ENCODE measurements around the gene HAUS1. TPM values are rescaled to one million over a fixed set of nuclear protein-coding genes. Genes with fewer than 3 reads are reported as not detected.

The HAUS1 gene
- polyA plus RNA-seq, 1 donor from 2014 or later = 118 TPM

- no peak overlapping the region for H3K27ac ChIP-seq (ENCODE audit: low read length)
- no peak overlapping the region for H2AFZ ChIP-seq (ENCODE audit: low read depth, low read length)
- no peak overlapping the region for H3K9ac ChIP-seq (ENCODE audit: low read length)
- H3K36me3 ChIP-seq (ENCODE audit: insufficient read depth, low read length) = no peaks in the 10 kb centered on the region
- no peaks in the 10 kb centered on the region for H3K79me2 ChIP-seq (replicated peaks; ENCODE audit: insufficient read depth, low read length)
- H3F3A ChIP-seq (ENCODE audit: insufficient read depth, low read length, poor library complexity, severe bottlenecking) = no peaks in the 10 kb centered on the region
- TF ChIP-seq REST (IDR thresholded peaks at IDR 0.05; ENCODE audit: borderline replicate concordance) = no peak
- H4K20me1 ChIP-seq (ENCODE audit: insufficient read depth) = no peaks in the 10 kb centered on the region
- H3K4me3 ChIP-seq (ENCODE audit: low read length) = no peak overlapping the region
- H3K27me3 ChIP-seq (ENCODE audit: insufficient read depth, low read depth, low read length) = no peaks in the 10 kb centered on the region
- no peak overlapping the region for H3K4me2 ChIP-seq (ENCODE audit: low read length)
- H3K9me3 ChIP-seq (ENCODE audit: low read length) = no peaks in the 10 kb centered on the region
- H3K9me2 ChIP-seq (ENCODE audit: insufficient read depth, low read length) = no peaks in the 10 kb centered on the region
Observed at GRCh38 chr18:46167971-46168370, 63.8 kb downstream of the HAUS1 start.

- Histone ChIP-seq H3K9ac (ENCODE audit: low read length) (no peak overlapping the region), H3K27me3 (ENCODE audit: insufficient read depth, low read depth, low read length) (no peaks in the 10 kb centered on the region), H3K27ac (ENCODE audit: low read length) (no peak overlapping the region), H3K9me3 (ENCODE audit: low read length) (no peaks in the 10 kb centered on the region), H2AFZ (ENCODE audit: low read depth, low read length) (no peak overlapping the region), H3K36me3 (ENCODE audit: insufficient read depth, low read length) (no peaks in the 10 kb centered on the region), H3K4me2 (ENCODE audit: low read length) (no peak overlapping the region), H3K9me2 (ENCODE audit: insufficient read depth, low read length) (no peaks in the 10 kb centered on the region), H3K4me3 (ENCODE audit: low read length) (no peak overlapping the region), H3F3A (ENCODE audit: insufficient read depth, low read length, poor library complexity, severe bottlenecking) (no peaks in the 10 kb centered on the region), H3K79me2 (replicated peaks; ENCODE audit: insufficient read depth, low read length) (no peaks in the 10 kb centered on the region), H4K20me1 (ENCODE audit: insufficient read depth) (no peaks in the 10 kb centered on the region)
- TF ChIP-seq SMC3 (conservative IDR thresholded peaks at IDR 0.05; ENCODE audit: poor library complexity) (no peak), MXI1 (conservative IDR thresholded peaks at IDR 0.05; ENCODE audit: poor library complexity, severe bottlenecking) (no peak), POLR2AphosphoS5 (IDR thresholded peaks at IDR 0.05) (no peak), EZH2 (IDR thresholded peaks at IDR 0.05; ENCODE audit: borderline replicate concordance, insufficient read depth, low read length, poor library complexity, severe bottlenecking) (no peak), CTCF (IDR thresholded peaks at IDR 0.05; ENCODE audit: poor library complexity, severe bottlenecking) (no peak), RAD21 (conservative IDR thresholded peaks at IDR 0.05) (no peak), EP300 (conservative IDR thresholded peaks at IDR 0.05; ENCODE audit: poor library complexity, severe bottlenecking) (no peak), REST (IDR thresholded peaks at IDR 0.05; ENCODE audit: borderline replicate concordance) (no peak), TAF1 (IDR thresholded peaks at IDR 0.05; ENCODE audit: low read depth) (no peak)
Observed at GRCh38 chr18:46169464-46169941, 65.3 kb downstream of the HAUS1 start.
